HG02938 (cell line): Measurements from ENCODE around the gene TMEM144.

ENCODE experiments used
- ATAC-seq: cut with Tn5 transposase; IDR thresholded peaks from one replicate; pipeline ENCODE4 v1.9.1; 2021; ENCODE audit warnings: mild to moderate bottlenecking, moderate library complexity; ENCODE audit not compliant: unreplicated experiment

TMEM144 gene

GRCh38 chr4:158209825-158210807, at the start of gene TMEM144:
TSS of gene TMEM144 (plus strand) at chr4:158210486. CDS start at chr4:158212668, 2,182 bp downstream.
- ATAC-seq: peak; percentile 91

- ATAC-seq: no peak
Measured at GRCh38 chr4:158161551-158162354, 48.5 kb upstream of the TMEM144 start.

GRCh38 chr4:158162631-158163030, 47.7 kb upstream of the TMEM144 start:
- no peak for ATAC-seq

GRCh38 chr4:158163941-158164767, 46.1 kb upstream of the TMEM144 start:
- ATAC-seq: no peak

- ATAC-seq: no peak
Measured at GRCh38 chr4:158164768-158165213, 45.5 kb upstream of the TMEM144 start.

- ATAC-seq: no peak
Measured at GRCh38 chr4:158166701-158167100, 43.6 kb upstream of the TMEM144 start.

DNA sequence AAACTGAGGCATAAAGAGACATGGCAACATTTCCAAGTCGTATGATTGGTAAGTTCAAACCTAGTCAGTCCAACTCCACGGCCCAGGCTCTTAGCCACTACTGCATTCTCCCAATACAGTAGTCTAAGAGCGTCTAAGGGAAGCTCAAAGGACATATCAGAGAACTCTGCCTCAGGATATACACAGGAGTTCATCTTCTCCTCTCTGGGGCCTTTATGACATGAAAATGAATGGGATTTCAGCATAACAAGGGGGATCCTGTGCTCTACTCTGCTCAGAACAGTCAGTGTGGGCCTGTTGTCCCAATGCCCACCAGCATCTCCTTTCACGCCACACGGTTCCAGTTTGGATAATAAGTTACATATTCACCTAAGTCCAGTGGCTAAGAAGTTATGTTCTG, 41.7 kb upstream of the TMEM144 start:
- no peak for ATAC-seq

- ATAC-seq: no peak
Measured at GRCh38 chr4:158169506-158169905, 40.8 kb upstream of the TMEM144 start.

GRCh38 chr4:158169931-158170690, 40.2 kb upstream of the TMEM144 start:
- no peak for ATAC-seq

DNA sequence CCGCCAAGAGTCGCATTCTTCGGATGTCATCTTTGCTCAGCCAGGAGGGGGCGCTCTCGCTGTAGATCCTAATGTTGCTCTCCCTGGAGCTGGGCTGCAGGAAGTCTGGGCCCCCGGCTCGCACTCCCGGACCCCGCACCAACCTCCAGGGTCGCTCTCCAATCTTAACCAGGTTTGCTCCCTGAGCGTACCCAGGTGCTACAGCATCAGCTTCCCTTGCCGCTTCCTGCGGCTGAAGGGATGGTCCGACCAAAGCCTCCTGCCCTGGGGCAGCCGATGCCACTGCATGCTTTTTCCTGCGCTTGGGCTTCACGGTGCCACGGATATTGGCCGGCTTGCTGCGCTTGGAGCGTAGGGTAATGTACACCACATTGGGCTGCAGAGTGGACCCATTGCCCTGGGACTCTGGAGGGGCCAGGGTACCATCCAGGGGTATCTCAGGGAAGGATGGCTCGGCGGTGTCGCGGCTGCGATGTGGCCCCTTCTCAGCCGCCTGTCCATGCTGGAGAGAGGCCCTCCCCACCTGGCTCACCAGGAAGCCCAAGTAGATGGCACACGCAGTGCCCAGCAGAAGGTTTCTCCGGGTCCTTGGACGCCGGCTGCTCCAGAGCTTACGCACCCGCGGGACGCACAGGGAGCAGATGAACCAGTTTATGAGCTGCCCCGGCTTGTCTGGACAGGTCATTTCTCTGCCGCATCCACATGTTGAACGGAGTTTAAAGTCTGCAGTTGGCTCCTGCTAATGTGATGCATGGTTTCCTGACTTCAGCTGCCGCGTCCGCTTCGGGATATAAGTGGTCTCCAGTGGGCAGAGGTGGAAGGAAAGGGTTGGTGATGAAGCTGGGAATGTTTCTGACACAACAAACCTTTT, 39.4 kb upstream of the TMEM144 start:
- ATAC-seq: no peak

DNA sequence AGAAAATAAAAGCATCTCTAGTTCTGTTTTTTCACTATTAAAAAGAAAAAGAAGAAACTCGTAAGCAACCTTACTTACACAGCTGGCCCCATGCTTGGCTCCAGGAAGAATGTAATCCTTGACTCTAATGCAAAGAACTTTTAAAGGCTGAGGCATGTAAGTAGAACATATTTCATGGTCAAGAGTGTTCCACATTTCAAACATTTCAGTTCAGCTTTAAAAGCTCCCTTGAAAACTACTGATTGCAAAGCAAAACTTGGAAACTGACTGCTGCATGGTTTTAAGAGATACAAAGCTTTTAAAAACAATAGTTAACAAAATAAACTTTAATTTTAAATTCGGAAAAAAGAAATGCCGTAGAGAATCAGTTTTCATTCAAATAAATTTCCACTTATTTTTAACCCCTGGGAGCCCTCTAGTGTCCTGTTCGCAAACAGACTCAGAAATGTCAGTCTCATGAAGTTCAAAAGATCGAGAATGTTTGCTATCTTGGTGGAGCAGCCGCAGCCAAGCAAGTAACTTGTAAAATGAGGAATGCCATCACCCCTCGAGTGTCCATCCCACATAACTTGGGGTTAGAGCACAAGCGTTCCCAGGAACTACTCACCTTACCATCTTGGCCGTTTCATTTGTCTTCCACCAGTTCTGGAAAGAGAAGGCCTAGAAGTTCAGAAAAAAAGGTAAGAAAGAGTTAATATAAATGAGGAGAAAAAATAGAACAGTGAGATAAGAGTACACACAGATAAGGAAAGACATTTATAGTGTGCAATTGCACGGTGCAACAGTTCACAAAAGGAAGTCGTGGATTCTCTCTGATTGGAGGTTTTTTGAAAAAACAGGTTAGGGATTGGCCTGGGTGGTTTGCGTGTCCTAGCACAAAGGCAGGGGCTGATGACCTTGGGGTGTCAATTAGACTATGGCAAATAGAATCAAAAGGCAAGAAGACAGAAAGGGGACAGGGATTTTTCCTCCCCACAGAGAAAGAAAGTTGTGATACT, 37.7 kb upstream of the TMEM144 start, which contains the start of gene GASK1B:
GASK1B (minus strand) TSS at position 765 of the 998 bp plus-strand sequence. CDS start 1,650 bp downstream, outside the sequence.
- ATAC-seq: peak; percentile 43

DNA sequence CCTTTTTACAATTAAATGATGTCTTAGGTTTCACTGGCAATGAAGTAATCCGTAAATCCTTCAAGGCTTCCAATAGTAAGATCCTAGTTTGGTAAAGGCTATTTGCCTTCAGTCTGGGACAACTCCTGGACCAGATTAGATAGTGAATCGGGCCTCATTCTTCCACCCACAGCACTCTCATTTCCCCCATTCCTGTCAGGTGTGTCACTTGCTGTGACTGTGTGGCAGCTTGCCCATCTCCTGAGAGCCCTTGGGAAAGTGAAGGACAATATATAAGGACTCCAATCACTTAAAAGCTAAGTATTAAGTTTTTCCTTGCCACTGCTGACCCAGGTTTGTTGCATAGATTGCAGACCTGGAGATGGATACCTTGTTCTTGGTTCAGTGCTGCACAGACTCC, 34.2 kb upstream of the TMEM144 start:
- ATAC-seq: no peak

DNA sequence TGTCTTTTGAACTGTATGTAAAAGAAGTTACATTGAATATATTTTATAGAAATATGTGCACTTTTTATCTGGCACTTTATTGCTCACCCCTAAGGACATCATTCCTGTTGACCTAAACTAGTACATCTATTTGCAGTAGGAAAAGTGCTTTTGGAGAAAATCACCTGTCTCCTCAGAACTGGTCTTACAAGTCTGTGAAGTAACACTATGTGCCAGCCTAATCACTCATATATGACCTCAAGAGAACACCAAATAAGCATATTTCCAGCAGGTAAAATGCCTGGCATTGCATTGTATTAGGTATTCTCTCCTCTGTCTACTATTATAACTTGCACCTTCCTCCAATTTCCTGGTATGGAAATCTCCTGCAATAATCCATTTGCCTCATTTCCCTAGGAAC, 33.5 kb upstream of the TMEM144 start:
- no peak for ATAC-seq

DNA sequence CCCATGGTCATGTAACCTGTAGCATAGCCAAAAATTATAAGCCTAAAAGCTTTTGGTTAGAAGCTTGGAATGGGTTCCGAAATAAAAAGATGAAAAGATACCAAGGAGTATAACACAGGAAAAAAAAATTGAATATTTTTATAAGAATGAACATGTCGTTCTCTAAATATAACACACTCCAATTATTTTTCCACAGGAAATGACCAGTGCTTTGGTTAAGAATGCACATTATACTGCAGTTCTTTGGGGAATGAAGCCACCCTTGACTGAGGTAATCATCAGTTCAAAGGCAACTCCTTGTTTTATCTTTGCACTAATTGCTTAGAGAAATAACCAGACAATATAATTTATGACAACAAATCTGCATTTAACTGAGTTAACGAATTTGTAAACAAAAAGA, 30.8 kb upstream of the TMEM144 start:
- no peak for ATAC-seq

- ATAC-seq: no peak
Measured at GRCh38 chr4:158181906-158182305, 28.4 kb upstream of the TMEM144 start.

GRCh38 chr4:158182736-158183135, 27.6 kb upstream of the TMEM144 start:
- ATAC-seq: no peak

DNA sequence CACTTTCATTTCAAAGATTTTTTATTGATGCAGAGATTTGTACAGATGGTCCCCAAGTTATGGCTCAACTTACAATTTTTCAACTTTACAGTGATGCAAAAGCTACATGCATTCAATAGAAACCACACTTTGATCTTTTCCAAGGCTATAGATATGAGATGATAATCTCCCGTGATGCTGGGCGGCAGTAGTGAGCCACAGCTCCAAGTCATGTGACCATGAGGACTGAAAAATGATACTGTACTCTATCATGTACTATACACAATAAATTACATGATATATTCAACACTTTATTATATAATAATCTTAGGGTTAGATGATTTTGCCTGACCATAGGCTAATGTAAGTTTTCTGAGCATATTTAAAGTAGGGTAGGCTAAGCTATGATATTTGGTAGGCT, 23.5 kb upstream of the TMEM144 start:
- no peak for ATAC-seq

DNA sequence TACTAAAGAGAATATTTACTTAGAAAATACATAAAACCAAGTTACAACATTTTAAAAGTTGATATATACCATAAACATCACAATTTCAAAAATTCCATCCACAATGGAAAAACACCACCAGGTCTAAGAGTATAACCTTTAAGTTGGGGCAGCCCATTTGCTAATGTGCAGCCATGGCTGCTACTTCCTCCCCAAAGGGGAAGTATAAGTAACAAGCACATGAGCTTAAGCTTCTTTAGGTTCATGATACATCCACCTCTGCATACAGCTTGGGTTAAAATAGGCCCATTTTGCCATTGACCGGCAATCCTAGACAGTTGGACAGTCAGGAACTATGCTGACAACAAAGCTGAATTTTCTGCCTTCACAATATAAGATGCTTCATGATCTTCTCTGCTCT, 20.9 kb upstream of the TMEM144 start:
- no peak for ATAC-seq
